HS-5 (cell line): ENCODE measurements around the gene ETNK2.
"Not testable (repeated sequence)": the region's sequence is repeated elsewhere in the genome, so short reads cannot be mapped to it uniquely, and the experiment has no call there.

ENCODE experiments used
- DNase-seq: peaks from one replicate; pipeline ENCODE4 v3.0.0-alpha.2; 2012; ENCODE audit warnings: low read depth

Gene ETNK2

GRCh38 chr1:204098683-204099082, 53.2 kb downstream of the ETNK2 start:
- DNase-seq, result no peak

- no peak for DNase-seq
These were observed 54.9 kb downstream of the ETNK2 start for GRCh38 chr1:204096931-204097330.

GRCh38 chr1:204094856-204095634, 56.8 kb downstream of the ETNK2 start:
- DNase-seq, result no peak

- no peak for DNase-seq
These were observed 57.5 kb downstream of the ETNK2 start for GRCh38 chr1:204094313-204094729.

GRCh38 chr1:204093781-204094180, 58.1 kb downstream of the ETNK2 start:
- DNase-seq, result no peak

- DNase-seq, result no peak
These were observed 58.5 kb downstream of the ETNK2 start for GRCh38 chr1:204093421-204093717.

- DNase-seq, result no peak
These were observed 59.0 kb downstream of the ETNK2 start for GRCh38 chr1:204092632-204093420.

- DNase-seq, result no peak
These were observed 60.0 kb downstream of the ETNK2 start for GRCh38 chr1:204091787-204092312.

- no peak for DNase-seq
These were observed 60.8 kb downstream of the ETNK2 start for GRCh38 chr1:204091066-204091465.

GRCh38 chr1:204090132-204090531, 61.7 kb downstream of the ETNK2 start:
- DNase-seq, result not testable (repeated sequence)

GRCh38 chr1:204089044-204089751, 62.6 kb downstream of the ETNK2 start:
- DNase-seq, result no peak

GRCh38 chr1:204088596-204088995, 63.2 kb downstream of the ETNK2 start:
- DNase-seq, result no peak

GRCh38 chr1:204087893-204088528, 63.8 kb downstream of the ETNK2 start:
- no peak for DNase-seq

- no peak for DNase-seq
These were observed 64.5 kb downstream of the ETNK2 start for GRCh38 chr1:204087181-204087892.

GRCh38 chr1:204085876-204086275, 66.0 kb downstream of the ETNK2 start:
- DNase-seq, result no peak

GRCh38 chr1:204084247-204084772, 67.5 kb downstream of the ETNK2 start:
- no peak for DNase-seq

- DNase-seq, result no peak
These were observed 68.4 kb downstream of the ETNK2 start for GRCh38 chr1:204083491-204083890.

- DNase-seq, result no peak
These were observed 69.9 kb downstream of the ETNK2 start for GRCh38 chr1:204081791-204082513.

GRCh38 chr1:204081164-204081790, 70.6 kb downstream of the ETNK2 start:
- DNase-seq, result no peak
